SK-N-SH (cell line): ENCODE measurements around the gene NCS1. TPM values are rescaled to one million over a fixed set of nuclear protein-coding genes. Genes with fewer than 3 reads are reported as not detected.

ENCODE experiments used
- CTCF ChIA-PET: fragments of 300-600, 350-600 bp; formaldehyde crosslinking; extraction: SDS; loops from one replicate; lab custom pipeline; 2021; lab: Yijun Ruan, JAX
- POLR2A ChIA-PET: fragments of 350-600 bp; sonication (Branson Sonifier 250); formaldehyde crosslinking; extraction: SDS; loops from one replicate; lab custom pipeline; 2020; ENCODE audit warnings: antibody characterized with exemption, inconsistent platforms; lab: Yijun Ruan, JAX
- DNase-seq: peaks from one replicate; pipeline ENCODE4 v3.0.0; 2012
- H2AFZ ChIP-seq: fragments of 200-600 bp; sonication (generic); 2 replicates; pipeline ENCODE4 v1.8.1; 2016; ENCODE audit warnings: antibody characterized with exemption, mild to moderate bottlenecking, low read depth
- H3F3A ChIP-seq: fragments of 200-600 bp; sonication (generic); replicated peaks from 2 replicates; pipeline ENCODE3; 2016; ENCODE audit warnings: antibody characterized with exemption, mild to moderate bottlenecking; ENCODE audit not compliant: insufficient read depth
- H3K27ac ChIP-seq, 2 experiments: fragments of 200-500 bp in 1 of 2; fragments of 200-600 bp in 1 of 2; sonication (Bioruptor generic) in 1 of 2; sonication (generic), shearing (Covaris generic) in 1 of 2; 2 replicates each; pipeline versions ENCODE4 v1.5.1 to v1.6.1; 2014 to 2016; ENCODE audit warnings: low read depth in 2 of 2, inconsistent platforms in 1 of 2, low read length in 1 of 2, mild to moderate bottlenecking in 1 of 2, mixed read lengths in 1 of 2
- H3K27me3 ChIP-seq: fragments of 200-600 bp; sonication (generic), shearing (Covaris generic); 2 replicates; pipeline ENCODE4 v1.6.1; 2016; ENCODE audit warnings: mixed run types; ENCODE audit not compliant: insufficient read depth
- H3K36me3 ChIP-seq, 2 experiments: fragments of 200-500 bp in 1 of 2; fragments of 200-600 bp in 1 of 2; sonication (Bioruptor generic) in 1 of 2; sonication (generic) in 1 of 2; replicated peaks in 1 of 2; 2 replicates each; pipeline versions ENCODE3 to v1.5.1; 2014 to 2016; ENCODE audit warnings: low read length in 1 of 2, mild to moderate bottlenecking in 1 of 2; ENCODE audit not compliant: insufficient read depth in 2 of 2, control insufficient read depth in 1 of 2
- H3K4me1 ChIP-seq, 2 experiments: fragments of 200-500 bp in 1 of 2; fragments of 200-600 bp in 1 of 2; sonication (Bioruptor generic) in 1 of 2; sonication (generic), shearing (Covaris generic) in 1 of 2; 2 replicates each; pipeline versions ENCODE4 v1.5.1 to v1.6.1; 2014 to 2016; ENCODE audit warnings: low read depth in 1 of 2, low read length in 1 of 2, mixed run types in 1 of 2; ENCODE audit not compliant: insufficient read depth in 2 of 2, control insufficient read depth in 1 of 2
- H3K4me2 ChIP-seq: fragments of 200-600 bp; sonication (generic), shearing (Covaris generic); 2 replicates; pipeline ENCODE4 v1.6.1; 2017; ENCODE audit warnings: mixed run types
- H3K4me3 ChIP-seq, 2 experiments: fragments of 200-500 bp in 1 of 2; fragments of 200-600 bp in 1 of 2; sonication (Bioruptor generic) in 1 of 2; sonication (generic), shearing (Covaris generic) in 1 of 2; 2 replicates each; pipeline versions ENCODE4 v1.5.1 to v1.8.1; 2014 to 2016; ENCODE audit warnings: low read depth in 2 of 2, inconsistent platforms in 1 of 2, low read length in 1 of 2, mild to moderate bottlenecking in 1 of 2, mixed read lengths in 1 of 2, moderate library complexity in 1 of 2
- H3K79me2 ChIP-seq: fragments of 200-600 bp; sonication (generic); 2 replicates; pipeline ENCODE4 v1.8.1; 2017; ENCODE audit warnings: mild to moderate bottlenecking; ENCODE audit not compliant: insufficient read depth
- H3K9ac ChIP-seq: fragments of 200-600 bp; sonication (generic); 2 replicates; pipeline ENCODE4 v1.6.1; 2017; ENCODE audit warnings: mixed run types
- H3K9me2 ChIP-seq: fragments of 200-600 bp; sonication (generic); 2 replicates; pipeline ENCODE4 v1.6.1; 2017; ENCODE audit warnings: mixed run types
- H3K9me3 ChIP-seq: fragments of 200-600 bp; sonication (generic); 2 replicates; pipeline ENCODE4 v1.6.1; 2017; ENCODE audit warnings: mixed run types, mild to moderate bottlenecking, moderate library complexity
- H4K20me1 ChIP-seq: fragments of 200-600 bp; sonication (generic); 2 replicates; pipeline ENCODE4 v1.6.1; 2017; ENCODE audit warnings: mild to moderate bottlenecking, mixed run types; ENCODE audit not compliant: insufficient read depth
- CHD2 ChIP-seq: fragments of 150-350 bp; IDR thresholded peaks from 2 replicates; pipeline ENCODE4 v1.6.1; 2018; ENCODE audit warnings: low read length; ENCODE audit not compliant: partially characterized antibody
- ELF1 ChIP-seq: IDR thresholded peaks from 2 replicates; pipeline ENCODE4 v1.4.0; 2012
- EP300 ChIP-seq, 2 experiments: IDR thresholded peaks; 2 replicates each; pipeline versions ENCODE4 v1.4.0 to v1.6.1; 2012; ENCODE audit warnings: borderline replicate concordance in 1 of 2, low read depth in 1 of 2, low read length in 1 of 2
- FOSL2 ChIP-seq: IDR thresholded peaks from 2 replicates; pipeline ENCODE4 v1.4.0; 2012; ENCODE audit warnings: low read depth, mild to moderate bottlenecking, moderate library complexity, borderline replicate concordance
- FOXJ3 ChIP-seq: sonication (generic); formaldehyde crosslinking; IDR thresholded peaks from 2 replicates; pipeline ENCODE4 v1.5.1; 2020; ENCODE audit warnings: mild to moderate bottlenecking, missing genetic modification reagents
- FOXM1 ChIP-seq: IDR thresholded peaks from 2 replicates; pipeline ENCODE4 v1.4.0; 2012; ENCODE audit warnings: low read depth, mild to moderate bottlenecking
- GATA2 ChIP-seq: sonication (generic); formaldehyde crosslinking; IDR thresholded peaks from 2 replicates; pipeline ENCODE4 v1.5.0; 2020; ENCODE audit warnings: mild to moderate bottlenecking, missing genetic modification reagents
- JUND ChIP-seq: IDR thresholded peaks from 2 replicates; pipeline ENCODE4 v1.4.0; 2012
- MEF2A ChIP-seq: IDR thresholded peaks from 2 replicates; pipeline ENCODE4 v1.4.0; 2012; ENCODE audit warnings: low read depth, borderline replicate concordance
- MXI1 ChIP-seq: IDR thresholded peaks from 2 replicates; pipeline ENCODE4 v1.6.1; 2012; ENCODE audit warnings: mild to moderate bottlenecking, low read depth, low read length, improper control_type of control experiment
- RAD21 ChIP-seq: IDR thresholded peaks from 2 replicates; pipeline ENCODE4 v1.6.1; 2012; ENCODE audit warnings: mild to moderate bottlenecking, low read length
- RCOR1 ChIP-seq: fragments of 150-350 bp; IDR thresholded peaks from 2 replicates; pipeline ENCODE4 v1.6.1; 2017; ENCODE audit warnings: antibody characterized with exemption, low read length
- SMC3 ChIP-seq: IDR thresholded peaks from 2 replicates; pipeline ENCODE4 v1.6.1; 2012; ENCODE audit warnings: low read depth, low read length, improper control_type of control experiment
- TAF1 ChIP-seq: IDR thresholded peaks from 2 replicates; pipeline ENCODE4 v1.6.1; 2012; ENCODE audit warnings: low read depth, mild to moderate bottlenecking, low read length, moderate library complexity, borderline replicate concordance
- TCF12 ChIP-seq: IDR thresholded peaks from 2 replicates; pipeline ENCODE4 v1.4.0; 2012
- YY1 ChIP-seq: IDR thresholded peaks from 2 replicates; pipeline ENCODE4 v1.4.0; 2012; ENCODE audit warnings: low read depth, mild to moderate bottlenecking
- WGBS: methylation state at CpG from one replicate; pipeline ENCODE4 v1.1.6; 2017; ENCODE audit warnings: low lambda C conversion rate; 5-methylcytosine and 5-hydroxymethylcytosine counted together
- polyA plus RNA-seq, 3 experiments: library from polyadenylated mRNA; depleted of rRNA; stranded (reverse); fragments of >200 nt; gene quantifications; 2 replicates each; pipeline ENCODE4 v1.2.3, GENCODE V29; 2012
- TF ChIP-seq, protein P1 (sequence below): IDR thresholded peaks from 2 replicates; pipeline ENCODE4; 2012
- TF ChIP-seq, protein P2 (sequence below): IDR thresholded peaks from 2 replicates; pipeline ENCODE4 v1.4.0; 2012; ENCODE audit warnings: low read depth
- TF ChIP-seq, protein P3 (sequence below): IDR thresholded peaks from 2 replicates; pipeline ENCODE4 v1.4.0; 2012; ENCODE audit warnings: low read depth, borderline replicate concordance

The NCS1 gene
- polyA plus RNA-seq, 1 of the 3 experiments (the other 2 are of a cell fraction), result 40.6 TPM

DNA sequence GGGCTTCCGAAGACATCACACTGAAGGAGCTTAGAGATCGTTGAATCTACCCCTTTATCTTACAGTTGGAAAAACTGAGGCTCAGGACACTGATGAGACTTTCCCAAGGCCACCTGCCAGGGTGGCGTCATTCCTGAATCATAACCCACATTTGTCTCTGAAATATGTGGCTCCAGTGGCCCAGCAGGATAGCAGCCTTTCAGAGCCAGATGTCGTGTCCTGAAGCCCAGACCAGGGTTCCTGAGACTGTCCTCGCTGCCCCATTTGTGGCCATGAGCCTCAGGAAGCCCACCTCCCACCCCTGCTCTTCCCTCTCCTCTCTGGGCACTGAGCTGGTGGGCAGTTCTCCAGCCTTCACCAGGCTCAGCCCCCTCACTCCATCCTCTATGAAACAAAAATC, 95.7 kb downstream of the NCS1 start:
- Histone ChIP-seq H3K4me2 (no peak overlapping the region), H3K4me1 (peaks cover 0 to 32% of the 10 kb centered on the region in 2 experiments; a peak in 1 of 4 replicates), H4K20me1 (no peaks in the 10 kb centered on the region), H3K27ac (peak overlapping the region in 1 of 2 experiments; percentile 9; a peak in 1 of 4 replicates), H3K27me3 (peaks cover 42% of the 10 kb centered on the region), H3K9me3 (no peaks in the 10 kb centered on the region), H3K9ac (no peak overlapping the region), H3K79me2 (no peaks in the 10 kb centered on the region), H3F3A (peaks cover under 1% of the 10 kb centered on the region), H3K4me3 (no peak overlapping the region), H3K9me2 (no peaks in the 10 kb centered on the region), H3K36me3 (no peaks in the 10 kb centered on the region), H2AFZ (no peak overlapping the region)
- TF ChIP-seq FOXM1 (no peak), RAD21 (no peak), RCOR1 (no peak), MXI1 (no peak)
- CTCF ChIA-PET, result interaction anchor here (1.1 to 7.1 kb wide), 5 partner anchors 19 to 74 kb away, joined by 3 to 69 read pairs (median 8); no protein-coding TSS in a partner anchor
- POLR2A ChIA-PET, result no interaction called here
- no peak for DNase-seq
- 89% methylated on average over 5 of the region's 5 CpGs for WGBS

DNA sequence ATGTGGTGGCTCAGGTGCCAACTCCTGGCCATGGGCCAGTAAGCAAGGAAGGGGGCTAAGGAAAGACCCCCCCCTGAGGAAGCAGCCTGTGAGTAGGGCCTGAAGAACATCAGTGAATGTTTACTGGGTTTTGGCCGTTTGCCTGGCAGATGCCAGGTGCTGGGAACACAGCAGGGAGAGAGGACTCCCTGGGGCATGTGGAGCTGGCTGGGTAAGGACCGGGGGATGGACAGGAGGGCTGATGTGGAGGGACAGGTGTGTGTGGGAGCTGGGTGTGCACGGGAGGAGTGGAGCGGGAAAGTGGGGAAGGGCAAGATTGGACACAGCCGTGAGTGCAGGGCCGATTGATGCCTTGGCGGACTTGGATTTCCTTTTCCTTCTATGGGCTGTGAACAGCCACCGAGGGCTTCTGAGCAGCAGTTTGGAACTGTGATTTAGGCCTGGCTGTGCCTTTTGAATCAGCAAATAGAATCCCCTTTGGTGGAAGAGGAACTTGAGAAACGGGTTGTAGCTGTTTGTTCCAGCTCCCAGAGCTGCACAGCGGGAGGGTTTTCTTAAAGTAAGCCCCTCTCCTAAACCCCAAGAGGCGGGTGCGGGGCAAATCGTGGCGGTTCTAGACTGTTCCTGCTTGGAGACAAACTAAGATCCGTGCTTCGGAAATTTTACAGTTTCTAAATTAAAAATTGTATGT, 96.5 kb downstream of the NCS1 start:
- Histone ChIP-seq H3K27me3 (peaks cover 36% of the 10 kb centered on the region), H3K9me3 (no peaks in the 10 kb centered on the region), H3K27ac (peak overlapping the region in 1 of 2 experiments; percentile 23; a peak in 1 of 4 replicates), H3K4me1 (peaks cover 0 to 32% of the 10 kb centered on the region in 2 experiments; a peak in 1 of 4 replicates), H2AFZ (no peak overlapping the region), H3K9ac (no peak overlapping the region), H3K4me3 (no peak overlapping the region), H4K20me1 (no peaks in the 10 kb centered on the region), H3K9me2 (no peaks in the 10 kb centered on the region), H3K79me2 (no peaks in the 10 kb centered on the region), H3K36me3 (no peaks in the 10 kb centered on the region), H3K4me2 (no peak overlapping the region), H3F3A (peaks cover 4% of the 10 kb centered on the region)
- POLR2A ChIA-PET, result interaction anchor here (1.0 kb wide), 1 partner anchor 59 kb away, joined by 4 read pairs; no protein-coding TSS in a partner anchor
- CTCF ChIA-PET, result interaction anchor here (2.5 to 7.1 kb wide), 2 partner anchors 26 to 73 kb away, joined by 10 to 69 read pairs; no protein-coding TSS in a partner anchor
- TF ChIP-seq, protein P1, sequence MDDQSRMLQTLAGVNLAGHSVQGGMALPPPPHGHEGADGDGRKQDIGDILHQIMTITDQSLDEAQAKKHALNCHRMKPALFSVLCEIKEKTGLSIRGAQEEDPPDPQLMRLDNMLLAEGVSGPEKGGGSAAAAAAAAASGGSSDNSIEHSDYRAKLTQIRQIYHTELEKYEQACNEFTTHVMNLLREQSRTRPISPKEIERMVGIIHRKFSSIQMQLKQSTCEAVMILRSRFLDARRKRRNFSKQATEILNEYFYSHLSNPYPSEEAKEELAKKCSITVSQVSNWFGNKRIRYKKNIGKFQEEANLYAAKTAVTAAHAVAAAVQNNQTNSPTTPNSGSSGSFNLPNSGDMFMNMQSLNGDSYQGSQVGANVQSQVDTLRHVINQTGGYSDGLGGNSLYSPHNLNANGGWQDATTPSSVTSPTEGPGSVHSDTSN, result no peak
- TF ChIP-seq FOXJ3 (CRISPR knock-in tag), result peak; percentile 61; the same call in 1 of the 2 replicates
- peak in 1 of 2 experiments; percentile 32; a peak in 1 of 4 replicates for TF ChIP-seq EP300 (IDR thresholded peaks at IDR 0.05; ENCODE audit: borderline replicate concordance in 1 of 2, low read depth in 1 of 2, low read length in 1 of 2)
- no peak for TF ChIP-seq JUND
- WGBS, result 71% methylated on average over 16 of the region's 16 CpGs
- DNase-seq, result peak; percentile 62

DNA sequence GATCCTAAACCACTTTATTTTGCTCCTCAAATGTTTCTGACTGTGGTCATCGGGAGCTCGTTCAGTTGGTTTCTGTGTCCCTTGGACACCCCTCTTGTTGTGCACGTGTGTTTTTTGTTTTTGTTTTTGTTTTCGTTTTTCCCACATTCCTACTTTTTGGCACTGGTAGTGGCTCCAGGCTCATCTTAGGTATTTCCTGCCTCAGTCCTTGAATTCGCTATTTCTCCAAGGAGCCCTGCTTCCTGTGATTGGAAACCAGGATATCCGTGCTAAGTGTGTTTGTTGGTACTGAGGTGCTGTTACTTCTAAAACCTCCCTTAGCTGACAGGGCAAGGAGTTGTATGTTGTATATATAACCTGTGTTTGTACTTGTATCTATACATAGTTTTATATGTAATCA, 99.3 kb downstream of the NCS1 start:
- no peak overlapping the region for H3K4me3 ChIP-seq
- 63% methylated on average over 6 of the region's 6 CpGs for WGBS
- H3K4me1 ChIP-seq, result peaks cover 0 to 16% of the 10 kb centered on the region in 2 experiments; a peak in 1 of 4 replicates
- no peak overlapping the region for H3K27ac ChIP-seq
- H3K4me2 ChIP-seq, result no peak overlapping the region
- no peaks in the 10 kb centered on the region for H3K9me3 ChIP-seq
- H4K20me1 ChIP-seq, result no peaks in the 10 kb centered on the region
- H3K36me3 ChIP-seq, result no peaks in the 10 kb centered on the region
- ChIA-PET CTCF (interaction anchor here (0.5 to 1.0 kb wide), 2 partner anchors 58 to 78 kb away, joined by 3 read pairs; no protein-coding TSS in a partner anchor), POLR2A (no interaction called here)
- DNase-seq, result no peak
- H3K79me2 ChIP-seq, result no peaks in the 10 kb centered on the region
- H3K9me2 ChIP-seq, result no peaks in the 10 kb centered on the region
- H3K27me3 ChIP-seq, result peaks cover 19% of the 10 kb centered on the region; the same call in 1 of the 2 replicates
- peaks cover 4% of the 10 kb centered on the region for H3F3A ChIP-seq
- H3K9ac ChIP-seq, result no peak overlapping the region
- no peak overlapping the region for H2AFZ ChIP-seq
- TF ChIP-seq FOXJ3 (CRISPR knock-in tag) (no peak), MEF2A (no peak), GATA2 (CRISPR knock-in tag) (no peak), TCF12 (no peak), ELF1 (no peak), CHD2 (no peak), YY1 (no peak), RCOR1 (no peak), SMC3 (no peak), FOSL2 (no peak), TAF1 (no peak), EP300 (IDR thresholded peaks at IDR 0.05; ENCODE audit: borderline replicate concordance in 1 of 2, low read depth in 1 of 2, low read length in 1 of 2) (no peak)
- TF ChIP-seq, protein P2, sequence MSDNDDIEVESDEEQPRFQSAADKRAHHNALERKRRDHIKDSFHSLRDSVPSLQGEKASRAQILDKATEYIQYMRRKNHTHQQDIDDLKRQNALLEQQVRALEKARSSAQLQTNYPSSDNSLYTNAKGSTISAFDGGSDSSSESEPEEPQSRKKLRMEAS, result no peak
- TF ChIP-seq, protein P3, sequence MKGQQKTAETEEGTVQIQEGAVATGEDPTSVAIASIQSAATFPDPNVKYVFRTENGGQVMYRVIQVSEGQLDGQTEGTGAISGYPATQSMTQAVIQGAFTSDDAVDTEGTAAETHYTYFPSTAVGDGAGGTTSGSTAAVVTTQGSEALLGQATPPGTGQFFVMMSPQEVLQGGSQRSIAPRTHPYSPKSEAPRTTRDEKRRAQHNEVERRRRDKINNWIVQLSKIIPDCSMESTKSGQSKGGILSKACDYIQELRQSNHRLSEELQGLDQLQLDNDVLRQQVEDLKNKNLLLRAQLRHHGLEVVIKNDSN, result no peak
